GM12892 (cell line): ENCODE data around the gene KCNAB1.

Experiments used
- POLR2A ChIP-seq: IDR thresholded peaks from 2 replicates; pipeline ENCODE4 v1.6.1; 2011; ENCODE audit warnings: low read depth, low read length, control low read depth
- TAF1 ChIP-seq: IDR thresholded peaks from 2 replicates; pipeline ENCODE4 v1.6.1; 2011; ENCODE audit warnings: low read depth, mild to moderate bottlenecking, control low read depth, low read length, borderline replicate concordance

DNA sequence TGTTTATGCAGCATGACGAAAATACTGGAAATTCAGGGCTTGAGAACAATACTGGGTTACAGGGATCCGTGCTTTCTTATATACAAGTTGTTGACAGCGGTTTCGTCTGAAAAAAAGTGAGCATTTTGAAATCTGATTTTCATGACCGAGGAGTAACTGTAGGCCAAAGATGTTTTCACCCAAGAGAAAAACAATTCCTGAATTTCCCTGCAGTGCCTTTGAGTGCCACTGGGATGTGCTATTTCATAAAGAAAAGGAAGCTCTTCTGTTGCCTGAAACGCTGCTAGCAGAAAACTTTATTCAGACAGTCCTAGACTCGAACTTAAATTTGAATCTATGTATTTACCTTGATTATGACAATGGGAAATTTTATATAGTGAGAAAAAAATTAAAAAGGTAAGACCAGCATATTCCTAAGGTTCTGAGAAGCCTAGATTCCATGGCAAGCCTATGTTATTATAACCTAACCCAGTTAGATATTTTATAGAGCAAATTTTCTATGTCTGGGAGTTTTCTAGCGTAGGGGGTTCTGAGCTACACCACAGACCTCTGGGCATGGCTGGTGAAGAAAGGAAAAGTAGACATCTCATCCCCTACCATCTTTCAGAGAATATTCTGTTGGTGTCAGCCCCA lies 30.2 kb downstream of the KCNAB1 start:
- no peak for TF ChIP-seq POLR2A
- no peak for TF ChIP-seq TAF1
